Cardiac fibroblast (primary cell): ENCODE data around the gene NPAT.

Experiments used
- DNase-seq, 2 donors: peaks; one replicate each; pipeline versions ENCODE4 v3.0.0 to v3.0.0-alpha.2; 2010; ENCODE audit warnings: low read depth in 2 of 2
- H3K4me3 ChIP-seq, 2 donors: replicated peaks in 1 of 2; 1 replicate in 1 of 2; 2 replicates in 1 of 2; pipeline ENCODE4 v1.5.1; 2011; ENCODE audit warnings: low read depth in 2 of 2, low read length in 2 of 2, mild to moderate bottlenecking in 2 of 2, moderate library complexity in 1 of 2
- CTCF ChIP-seq: IDR thresholded peaks from one replicate; pipeline ENCODE4 v1.5.1; 2011; ENCODE audit warnings: low read depth, mild to moderate bottlenecking, low read length, inconsistent platforms

The NPAT gene

GRCh38 chr11:108222574-108223347, at the start of gene NPAT, which contains the start of gene ATM:
Gene NPAT (minus strand): TSS chr11:108222638. CDS start chr11:108222536, 102 bp downstream.
Gene ATM (plus strand): TSS chr11:108223067. CDS start chr11:108227625, 4,558 bp downstream.
- TF ChIP-seq CTCF, result peak; percentile 82
- peak; percentile 99 for DNase-seq
- H3K4me3 ChIP-seq, result peak within 1 kb of the TSS; percentile 82 to 89

- no peak for TF ChIP-seq CTCF
- H3K4me3 ChIP-seq, result no peak overlapping the region
- no peak for DNase-seq
Observed at GRCh38 chr11:108269583-108269982, 47.1 kb upstream of the NPAT start.

- peak in 1 of 2 donors; percentile 41 for DNase-seq
- H3K4me3 ChIP-seq, result no peak overlapping the region
- no peak for TF ChIP-seq CTCF
Observed at GRCh38 chr11:108253176-108253575, 30.7 kb upstream of the NPAT start.

- no peak for DNase-seq
- H3K4me3 ChIP-seq, result no peak overlapping the region
- no peak for TF ChIP-seq CTCF
Observed at GRCh38 chr11:108246885-108247284, 24.4 kb upstream of the NPAT start.

- no peak overlapping the region for H3K4me3 ChIP-seq
- DNase-seq, result no peak
- no peak for TF ChIP-seq CTCF
Observed at GRCh38 chr11:108246308-108246707, 23.9 kb upstream of the NPAT start.

GRCh38 chr11:108242422-108242821, 20.0 kb upstream of the NPAT start:
- no peak overlapping the region for H3K4me3 ChIP-seq
- no peak for DNase-seq
- TF ChIP-seq CTCF, result no peak
